Fibroblast of skin of back (primary cell): ENCODE measurements around the gene FLNB.

Experiments used
- DNase-seq: peaks from one replicate; pipeline ENCODE4 v3.0.0-alpha.2; 2013

The FLNB gene

DNA sequence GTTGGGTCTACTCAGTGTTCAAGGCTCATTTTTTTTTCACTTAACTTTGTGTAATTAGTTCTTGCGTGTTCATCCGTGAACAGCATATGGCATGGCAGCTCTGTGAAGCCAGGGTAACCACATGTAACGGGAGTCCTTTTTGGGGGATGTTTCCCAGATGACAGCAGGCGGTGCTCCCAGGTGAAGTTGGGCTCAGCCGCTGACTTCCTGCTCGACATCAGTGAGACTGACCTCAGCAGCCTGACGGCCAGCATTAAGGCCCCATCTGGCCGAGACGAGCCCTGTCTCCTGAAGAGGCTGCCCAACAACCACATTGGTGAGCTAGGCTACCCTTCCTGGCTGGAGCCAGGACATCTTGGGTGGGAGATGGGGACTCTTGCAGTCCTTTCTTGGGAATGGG is 139.8 kb downstream of the FLNB start:
- no peak for DNase-seq

DNA sequence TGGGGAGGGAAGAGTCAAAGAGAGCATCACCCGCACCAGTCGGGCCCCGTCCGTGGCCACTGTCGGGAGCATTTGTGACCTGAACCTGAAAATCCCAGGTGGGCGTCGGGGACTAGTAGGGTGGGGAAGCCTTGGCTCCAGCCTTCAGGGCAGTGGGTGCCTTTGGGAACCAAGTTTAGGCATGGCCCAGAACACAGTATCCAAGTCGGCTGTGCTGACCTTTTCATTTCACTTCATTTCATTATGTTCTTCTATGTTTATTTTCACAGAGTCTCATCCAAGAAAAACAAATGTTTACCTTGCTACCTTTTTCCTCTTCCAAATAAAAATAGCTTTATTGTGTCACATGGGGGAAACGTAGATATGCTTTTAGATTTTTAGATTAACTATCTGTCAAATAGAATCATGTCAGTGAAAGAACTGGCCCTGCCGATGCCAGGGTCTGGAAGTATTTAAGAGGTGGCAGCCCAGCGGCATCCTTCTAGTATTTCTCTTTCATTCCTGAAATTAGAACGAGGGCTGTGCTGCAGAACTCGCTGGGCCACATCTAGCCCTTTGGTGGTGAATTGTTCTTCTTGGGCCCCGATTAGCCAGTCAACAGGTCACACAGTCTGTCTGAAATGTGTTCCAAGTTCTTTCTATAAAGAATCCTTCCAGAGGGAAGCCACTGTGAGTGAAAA is 142.0 kb downstream of the FLNB start:
- no peak for DNase-seq

DNA sequence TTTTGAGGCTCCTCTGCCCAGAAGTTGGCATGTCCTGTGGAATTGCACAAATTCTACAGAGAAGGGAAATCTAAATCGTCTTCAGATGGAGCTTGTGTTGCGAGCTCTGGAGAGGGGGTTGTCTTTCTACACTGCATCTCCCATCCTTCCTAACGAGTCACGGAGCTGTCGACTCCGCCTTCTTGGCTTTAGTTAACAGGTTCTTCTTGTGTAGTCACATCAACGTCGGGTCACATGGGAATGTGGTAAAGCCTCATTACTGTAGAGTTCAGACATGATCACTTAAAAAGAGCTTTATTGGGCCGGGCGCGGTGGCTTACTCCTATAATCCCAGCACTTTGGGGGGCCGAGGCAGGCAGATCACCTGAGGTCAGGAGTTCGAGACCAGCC is 142.6 kb downstream of the FLNB start:
- peak; percentile 43 for DNase-seq

DNA sequence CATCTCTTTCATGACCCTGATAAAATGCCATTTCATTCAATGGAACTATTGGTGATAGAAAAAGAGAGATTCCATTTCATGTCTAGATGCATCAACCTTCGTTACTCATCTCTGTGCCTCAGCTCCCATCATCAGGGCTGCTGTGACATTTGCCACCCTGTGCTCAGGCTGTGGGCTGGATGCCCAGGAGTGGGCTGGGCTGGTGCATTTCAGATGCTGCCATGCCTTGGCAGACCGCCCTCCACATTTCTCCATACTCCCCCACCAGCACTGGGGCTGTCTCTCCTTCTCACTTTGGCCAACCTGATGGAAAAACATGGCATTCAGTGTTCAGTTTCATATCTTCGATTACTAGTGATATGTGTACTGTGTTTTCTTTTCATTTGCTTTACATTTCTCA is 143.4 kb downstream of the FLNB start:
- no peak for DNase-seq

DNA sequence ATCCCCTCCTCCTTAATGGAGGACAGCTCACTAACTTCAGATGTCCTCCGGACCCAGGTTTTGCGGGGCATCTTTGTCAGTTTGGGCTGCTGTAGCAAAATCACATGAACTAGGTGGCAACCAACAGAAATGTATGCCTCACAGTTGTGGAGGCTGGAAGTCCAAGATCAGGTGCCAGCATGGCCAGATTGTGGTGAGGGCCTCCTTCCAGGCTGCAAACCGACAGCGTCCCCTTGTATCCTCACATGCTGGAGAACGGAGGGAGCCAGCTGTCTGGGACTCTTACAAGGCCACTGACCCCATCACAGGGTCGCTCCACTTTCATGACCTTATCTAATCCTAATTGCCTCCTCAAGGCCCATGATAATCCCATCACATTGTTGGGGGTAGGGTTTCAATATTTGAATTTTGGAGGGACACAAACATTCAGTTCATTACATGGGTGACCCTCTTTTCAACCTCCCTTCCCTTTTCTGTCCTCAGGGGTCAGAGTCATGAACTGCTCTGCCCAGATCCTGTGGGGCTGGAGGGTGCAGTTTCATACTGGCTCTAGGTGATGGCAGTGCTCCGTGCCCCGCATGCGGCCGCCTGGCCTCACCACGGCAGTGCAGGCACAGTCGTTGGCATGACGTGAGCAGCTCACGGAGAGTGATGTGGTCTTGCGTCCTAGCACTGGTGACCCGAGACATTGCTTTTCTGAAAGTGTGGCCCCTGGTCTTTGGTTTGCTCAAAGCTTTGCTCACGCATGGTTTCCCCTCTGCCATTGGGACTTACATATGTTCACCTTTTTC is 144.2 kb downstream of the FLNB start:
- DNase-seq, result no peak

DNA sequence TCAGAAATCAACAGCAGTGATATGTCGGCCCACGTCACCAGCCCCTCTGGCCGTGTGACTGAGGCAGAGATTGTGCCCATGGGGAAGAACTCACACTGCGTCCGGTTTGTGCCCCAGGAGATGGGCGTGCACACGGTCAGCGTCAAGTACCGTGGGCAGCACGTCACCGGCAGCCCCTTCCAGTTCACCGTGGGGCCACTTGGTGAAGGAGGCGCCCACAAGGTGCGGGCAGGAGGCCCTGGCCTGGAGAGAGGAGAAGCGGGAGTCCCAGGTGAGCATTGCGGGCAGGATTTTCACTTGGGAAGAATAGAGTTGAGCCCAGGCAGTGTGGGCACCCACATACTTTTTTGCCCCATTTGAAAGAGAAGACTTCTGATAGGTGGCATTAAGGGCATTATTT is 145.1 kb downstream of the FLNB start:
- DNase-seq, result no peak

DNA sequence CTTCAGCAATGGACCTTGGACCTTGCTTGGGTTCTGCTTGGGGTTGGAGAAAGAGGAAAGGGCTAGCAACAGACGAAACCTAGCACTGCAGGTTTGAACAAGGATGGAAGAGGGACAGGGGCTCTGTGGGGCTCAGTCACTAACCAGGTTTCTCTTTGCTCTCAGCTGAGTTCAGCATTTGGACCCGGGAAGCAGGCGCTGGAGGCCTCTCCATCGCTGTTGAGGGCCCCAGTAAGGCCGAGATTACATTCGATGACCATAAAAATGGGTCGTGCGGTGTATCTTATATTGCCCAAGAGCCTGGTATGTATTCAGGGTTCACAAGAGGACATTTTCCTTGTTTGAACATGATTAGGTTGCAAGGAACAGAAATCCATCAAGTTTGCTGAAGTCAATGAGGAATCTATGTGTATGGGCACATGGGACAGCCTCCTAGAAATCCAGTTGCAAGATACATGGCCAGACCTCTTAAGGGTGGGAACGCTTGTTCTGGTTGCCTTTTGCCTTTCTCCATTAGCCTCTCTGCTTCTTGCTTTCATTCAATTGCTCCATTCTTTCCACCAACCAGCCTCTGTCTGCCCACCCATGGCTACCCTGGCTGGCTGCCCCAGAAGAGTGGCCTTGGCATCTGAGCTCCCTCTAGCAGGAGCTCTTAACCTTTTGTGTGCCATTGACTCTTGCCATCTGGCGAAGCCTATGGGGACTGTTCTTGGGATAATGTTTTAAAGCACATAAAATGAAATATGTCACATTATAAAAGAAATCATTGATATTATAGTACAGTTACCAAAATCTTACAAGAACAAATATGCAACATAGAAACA is 146.6 kb downstream of the FLNB start:
- no peak for DNase-seq

DNA sequence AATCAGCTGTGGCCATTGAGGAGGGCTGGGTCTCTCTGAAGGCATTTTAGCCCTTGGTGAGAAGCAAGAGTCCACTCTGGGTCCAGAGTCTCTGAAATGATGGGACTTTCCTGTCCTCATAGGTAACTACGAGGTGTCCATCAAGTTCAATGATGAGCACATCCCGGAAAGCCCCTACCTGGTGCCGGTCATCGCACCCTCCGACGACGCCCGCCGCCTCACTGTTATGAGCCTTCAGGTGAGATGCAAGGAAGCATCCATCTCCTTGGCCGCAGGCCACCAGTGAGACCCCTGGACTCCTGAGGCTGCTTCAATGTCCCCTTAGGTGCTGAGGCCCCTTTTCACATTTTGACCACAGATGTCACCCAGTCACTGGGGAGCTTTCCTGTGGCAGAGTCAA is 147.6 kb downstream of the FLNB start:
- DNase-seq, result no peak

DNA sequence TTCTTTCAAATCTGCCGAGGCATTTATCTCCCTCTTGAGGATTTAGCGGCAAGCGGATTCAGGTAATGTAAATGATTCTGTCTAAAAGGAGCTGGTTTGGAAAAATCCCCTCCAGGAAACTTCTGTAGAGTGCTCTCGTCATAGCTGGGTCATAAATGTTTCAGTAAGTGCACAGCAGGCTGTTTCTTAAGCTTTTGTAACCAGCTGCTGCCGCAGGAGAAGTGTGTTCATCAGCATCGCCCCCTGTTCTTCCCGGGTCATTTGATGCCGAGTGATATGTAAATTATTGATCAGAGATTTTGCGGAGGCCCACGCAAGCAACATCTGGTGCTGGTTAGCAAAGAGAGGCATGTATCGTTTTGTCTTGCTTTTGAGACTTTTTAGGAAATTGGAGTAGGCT is 149.5 kb downstream of the FLNB start:
- no peak for DNase-seq

DNA sequence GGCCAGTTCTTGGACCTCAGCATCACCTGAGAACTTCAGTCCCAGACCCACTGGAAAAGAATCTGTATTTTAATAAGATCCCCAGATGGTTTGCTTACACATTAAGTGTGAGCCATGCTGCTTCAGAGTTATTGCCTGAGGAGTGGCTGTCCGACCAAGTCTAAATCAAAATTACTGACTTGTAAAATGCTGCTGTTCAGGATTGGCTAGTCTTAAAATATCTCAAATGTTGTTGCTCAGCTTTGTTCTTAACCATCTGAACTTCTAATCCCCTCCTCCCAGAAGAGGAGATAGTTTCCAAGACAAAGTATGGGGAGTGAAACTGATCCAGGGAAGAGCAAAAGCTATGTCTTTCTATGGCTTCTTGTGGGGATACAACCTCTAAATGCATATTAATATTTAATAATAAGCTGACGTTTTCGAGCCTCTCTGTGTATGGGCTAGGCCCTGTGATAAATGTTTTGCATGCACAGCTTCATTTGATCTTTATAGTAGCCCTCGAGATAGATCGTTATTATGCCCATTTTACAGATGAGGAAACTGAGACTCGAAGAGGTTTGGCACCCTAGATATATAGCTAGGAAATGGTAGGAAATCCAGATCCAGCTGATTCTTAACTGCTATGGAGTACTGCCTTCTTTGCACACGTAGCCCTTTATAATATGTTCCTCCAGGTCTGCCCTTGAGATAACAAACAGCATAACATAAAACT is 150.4 kb downstream of the FLNB start:
- DNase-seq, result no peak

DNA sequence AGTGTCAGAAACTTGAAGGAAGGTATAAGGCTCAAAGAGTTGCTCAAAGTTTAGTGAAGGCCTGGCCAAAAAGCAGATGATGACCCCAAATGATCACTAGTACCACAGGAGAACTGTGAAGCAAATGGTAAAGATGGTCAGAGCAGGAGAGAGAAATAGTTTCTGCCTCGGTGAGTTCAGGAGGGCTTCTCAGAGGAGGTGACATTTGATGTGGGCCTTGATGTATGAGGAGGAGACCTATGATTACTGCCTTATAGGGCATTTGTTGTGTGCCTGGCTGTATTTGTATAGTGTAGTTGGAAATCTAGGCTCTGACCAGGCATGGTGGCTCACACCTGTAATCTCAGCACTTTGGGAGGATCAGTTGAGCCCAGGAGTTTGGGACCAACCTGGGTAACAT is 152.2 kb downstream of the FLNB start:
- DNase-seq, result no peak

DNA sequence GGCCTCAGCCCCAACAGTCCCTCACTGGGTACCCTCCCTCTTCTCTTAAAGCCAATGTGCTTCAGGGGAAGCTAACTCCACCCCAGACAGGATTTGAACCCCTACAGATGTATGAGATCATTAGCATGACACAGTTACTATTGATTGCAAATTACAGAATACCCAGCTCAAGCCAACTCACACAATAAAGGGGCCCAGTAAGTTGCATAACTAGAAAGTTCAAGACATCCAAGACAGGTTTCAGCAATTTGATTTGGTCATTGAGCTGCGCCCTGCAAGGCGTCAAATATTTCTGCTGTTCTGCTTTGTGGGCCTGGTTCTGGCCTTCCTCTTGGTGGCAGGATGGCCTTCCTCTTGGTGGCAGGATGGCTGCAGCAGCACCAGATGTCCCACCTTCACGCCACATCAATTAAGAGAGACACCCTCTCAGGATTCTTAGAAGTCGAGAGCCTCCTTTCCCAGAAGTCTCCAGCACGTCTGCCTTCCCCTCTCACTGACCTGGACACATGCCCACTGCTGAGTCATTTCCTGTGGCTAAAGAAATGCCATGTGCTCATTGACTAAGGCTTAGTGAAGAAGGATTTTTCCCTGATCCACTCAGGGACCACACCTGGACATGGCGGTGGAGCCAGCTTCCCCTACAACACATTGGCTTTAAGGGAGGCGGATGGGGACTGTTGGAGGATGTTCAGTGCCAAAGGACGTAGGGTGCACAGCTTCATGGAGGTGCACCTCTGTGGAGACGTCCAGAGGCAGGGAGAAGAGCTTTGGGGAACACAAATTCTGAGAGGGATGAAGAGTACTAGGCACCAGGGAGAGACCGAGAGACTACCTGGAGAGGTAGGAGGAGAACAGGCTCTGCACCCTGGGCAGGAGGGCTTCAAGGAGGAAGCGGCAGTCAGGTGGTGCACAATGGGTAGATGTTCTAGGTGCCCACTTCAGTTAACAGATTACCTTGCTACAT is 153.5 kb downstream of the FLNB start:
- DNase-seq, result peak; percentile 97

DNA sequence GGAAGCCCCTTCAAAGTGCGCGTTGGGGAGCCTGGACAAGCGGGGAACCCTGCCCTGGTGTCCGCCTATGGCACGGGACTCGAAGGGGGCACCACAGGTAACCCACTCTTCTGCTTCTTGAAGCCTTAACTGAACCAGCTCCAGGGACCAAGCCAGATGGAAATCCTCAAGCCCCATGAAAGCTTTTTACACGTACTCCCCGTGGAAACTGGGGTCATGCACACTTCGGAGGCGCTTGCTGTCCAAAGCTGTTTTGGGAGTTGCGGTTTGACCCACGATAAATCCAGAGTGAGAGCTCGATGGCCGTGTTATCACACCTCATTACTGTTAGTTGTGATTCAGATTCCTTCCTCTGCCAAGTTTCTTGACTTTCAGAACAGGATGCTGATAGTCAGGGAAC is 155.0 kb downstream of the FLNB start:
- DNase-seq, result no peak

DNA sequence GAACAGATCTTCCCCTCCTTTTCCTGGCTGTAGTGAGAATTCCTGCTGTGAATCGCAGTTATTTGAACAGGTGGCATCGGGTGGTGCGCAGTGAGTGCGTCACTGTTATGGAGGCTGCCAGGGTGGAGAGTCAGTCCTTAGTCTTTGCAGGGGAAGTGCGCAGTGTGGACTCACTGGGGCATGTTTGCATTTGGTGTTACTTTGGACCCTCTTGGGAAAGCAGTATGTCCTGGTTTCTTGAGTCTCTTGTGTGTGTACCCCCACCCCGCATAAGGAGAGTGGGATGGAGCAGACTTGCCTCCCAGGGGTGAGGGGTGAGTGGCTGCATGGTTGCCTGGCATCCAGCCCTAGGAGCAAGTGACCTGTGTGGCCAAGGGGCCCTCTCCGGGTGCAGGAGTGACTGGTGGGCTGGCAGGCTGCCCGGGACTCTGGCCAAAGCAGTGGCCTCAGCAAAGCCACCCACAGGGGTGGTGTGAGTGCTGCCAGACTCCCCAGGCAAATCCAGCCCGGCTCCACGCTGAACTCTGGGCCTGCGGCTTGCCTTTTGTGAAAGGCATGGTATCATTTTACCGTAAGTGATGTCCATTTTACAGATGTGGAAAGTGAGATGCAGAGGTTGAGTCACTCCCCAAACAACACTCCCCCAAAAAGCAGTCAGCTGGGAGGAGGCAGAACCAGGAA is 156.1 kb downstream of the FLNB start:
- DNase-seq, result no peak

DNA sequence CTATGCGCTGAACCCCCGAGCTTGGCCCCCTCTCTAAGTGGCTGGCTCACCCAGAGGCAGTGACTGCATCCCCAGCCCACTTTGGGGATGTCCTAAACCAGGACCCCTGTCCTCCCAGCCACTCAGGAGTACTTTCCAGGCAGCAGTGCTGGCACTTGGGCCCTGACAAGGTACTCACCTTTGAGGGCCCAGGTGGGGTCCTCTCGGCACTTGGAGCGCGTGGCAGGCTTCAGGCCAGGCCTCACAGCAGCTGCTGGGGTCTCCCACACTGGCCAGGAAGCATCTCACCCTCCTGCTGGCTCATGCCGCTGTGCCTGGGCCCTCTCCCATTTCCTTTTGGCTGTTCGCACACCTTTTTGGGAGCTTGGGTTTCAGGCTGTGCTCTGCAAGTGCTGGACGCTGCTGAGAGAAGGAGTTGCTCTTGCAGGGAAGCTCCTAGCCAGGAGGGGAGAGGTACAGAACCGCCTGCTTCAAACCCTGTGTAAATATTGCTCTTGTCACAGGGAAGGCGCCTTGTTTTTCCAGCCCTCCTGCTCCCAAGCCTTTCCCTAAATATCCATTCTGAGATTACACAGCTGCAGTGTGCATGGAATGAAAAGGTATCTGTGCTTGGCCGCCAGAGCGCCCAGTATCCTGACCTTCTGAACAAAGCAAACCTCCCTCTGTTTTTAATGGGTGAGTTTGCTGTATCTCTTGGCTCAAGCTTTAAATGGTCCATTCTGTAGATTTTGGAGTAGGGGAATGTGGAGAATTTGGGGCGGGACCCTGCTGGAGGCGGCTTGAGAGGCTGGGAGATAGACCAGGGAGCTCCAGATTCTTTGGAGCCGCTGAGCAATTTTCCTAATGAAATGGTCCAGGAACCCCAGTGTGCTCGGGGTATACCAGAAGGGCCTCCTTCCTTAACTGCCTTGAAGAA is 156.9 kb downstream of the FLNB start:
- DNase-seq, result peak; percentile 57

DNA sequence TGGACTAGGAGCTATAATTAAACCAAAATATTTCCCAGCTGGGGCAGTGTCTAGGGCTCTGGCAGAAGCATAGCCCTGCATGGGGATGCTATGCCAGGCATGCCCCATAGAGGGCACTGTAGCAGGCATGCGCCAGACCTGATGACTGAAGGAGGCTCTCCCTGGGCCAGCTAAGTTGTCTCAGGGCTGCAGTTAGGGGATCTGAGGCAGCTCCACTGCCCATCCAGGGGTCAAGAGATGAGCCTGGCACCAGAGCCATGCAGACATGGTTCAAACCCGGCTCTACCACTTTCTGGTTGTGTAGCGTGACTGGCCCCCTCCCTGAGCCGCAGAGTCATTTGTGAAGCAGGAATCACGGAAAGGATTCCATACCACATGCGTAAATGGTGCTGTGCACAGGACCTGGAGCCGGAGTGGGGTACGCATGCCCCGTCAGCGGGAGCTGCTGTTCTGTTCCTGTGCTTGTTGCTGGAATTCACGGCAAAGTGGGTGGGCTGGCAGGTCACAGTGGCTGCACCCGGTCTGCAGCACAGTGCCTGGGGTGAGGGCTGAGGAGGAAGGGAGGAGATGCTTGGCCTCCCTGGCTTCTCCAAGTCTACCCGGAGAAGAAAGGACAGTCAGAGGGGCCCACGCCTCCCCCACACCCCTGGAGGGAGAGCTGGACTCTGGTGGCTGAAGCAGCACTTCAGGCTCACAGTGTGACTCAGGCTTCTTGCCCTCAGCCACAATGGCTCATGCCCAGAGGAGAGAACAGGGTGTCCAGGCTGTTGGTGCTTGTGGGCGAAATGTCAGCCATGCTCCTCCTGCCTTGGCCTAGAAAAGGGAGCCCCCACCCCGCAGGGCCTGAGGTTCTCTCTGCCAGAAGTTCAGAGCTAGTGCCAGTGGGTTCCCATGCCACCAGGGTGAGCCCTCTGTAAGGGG is 159.5 kb downstream of the FLNB start:
- DNase-seq, result peak; percentile 53

DNA sequence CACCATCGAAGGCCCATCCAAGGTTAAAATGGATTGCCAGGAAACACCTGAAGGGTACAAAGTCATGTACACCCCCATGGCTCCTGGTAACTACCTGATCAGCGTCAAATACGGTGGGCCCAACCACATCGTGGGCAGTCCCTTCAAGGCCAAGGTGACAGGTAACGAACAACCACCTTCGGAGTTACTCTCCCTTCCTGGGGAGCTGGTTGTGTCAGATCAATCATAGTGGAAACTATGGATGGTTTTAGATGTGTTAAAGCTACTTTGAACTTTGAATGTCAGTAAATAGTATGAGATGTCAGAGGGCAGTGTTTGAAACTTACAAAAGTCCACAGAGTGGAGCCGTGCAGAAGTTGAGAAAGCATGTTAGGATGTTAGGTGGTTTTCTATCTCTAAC is 160.3 kb downstream of the FLNB start:
- DNase-seq, result no peak

DNA sequence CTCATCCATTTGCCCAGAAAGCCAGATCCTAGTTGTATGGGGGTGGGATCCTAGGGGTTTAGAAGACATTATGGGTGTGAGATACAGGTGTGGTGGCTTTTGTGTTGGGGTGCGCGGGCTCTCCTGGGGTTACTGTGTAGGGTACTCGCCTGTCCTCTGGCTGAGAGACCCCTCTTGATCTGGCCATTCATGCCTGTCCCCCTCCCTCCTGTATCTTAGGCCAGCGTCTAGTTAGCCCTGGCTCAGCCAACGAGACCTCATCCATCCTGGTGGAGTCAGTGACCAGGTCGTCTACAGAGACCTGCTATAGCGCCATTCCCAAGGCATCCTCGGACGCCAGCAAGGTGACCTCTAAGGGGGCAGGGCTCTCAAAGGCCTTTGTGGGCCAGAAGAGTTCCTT is 161.1 kb downstream of the FLNB start:
- no peak for DNase-seq

DNA sequence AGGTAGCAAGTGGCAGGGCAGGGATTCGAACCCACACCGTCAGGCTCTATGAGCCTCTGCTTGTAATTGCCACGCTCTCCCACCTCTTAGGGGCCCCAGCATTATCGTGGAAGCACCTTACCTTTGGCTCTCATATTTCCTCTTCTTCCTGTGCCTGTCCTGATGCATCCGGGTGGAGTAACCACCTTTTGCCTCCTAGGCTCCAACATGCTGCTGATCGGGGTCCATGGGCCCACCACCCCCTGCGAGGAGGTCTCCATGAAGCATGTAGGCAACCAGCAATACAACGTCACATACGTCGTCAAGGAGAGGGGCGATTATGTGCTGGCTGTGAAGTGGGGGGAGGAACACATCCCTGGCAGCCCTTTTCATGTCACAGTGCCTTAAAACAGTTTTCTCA is 162.2 kb downstream of the FLNB start:
- DNase-seq, result no peak
